ENCODE measurements around the gene F7.

Gene F7

GRCh38 chr13:113144255-113144629 is 38.7 kb downstream of the F7 start:
- TF ChIP-seq TAF1 (IDR thresholded peaks at IDR 0.05; ENCODE audit: low read depth) (no peak), NFIC (IDR thresholded peaks at IDR 0.05) (no peak), RAD21 (IDR thresholded peaks at IDR 0.05; ENCODE audit: low read depth) (no peak), CREB1 (IDR thresholded peaks at IDR 0.05; ENCODE audit: low read depth) (no peak)

GRCh38 chr13:113145496-113145895 is 39.9 kb downstream of the F7 start:
- TF ChIP-seq RAD21 (IDR thresholded peaks at IDR 0.05; ENCODE audit: low read depth) (no peak), NFIC (IDR thresholded peaks at IDR 0.05) (no peak)

GRCh38 chr13:113145911-113146598 is 40.5 kb downstream of the F7 start:
- no peak for TF ChIP-seq CREB1 (IDR thresholded peaks at IDR 0.05; ENCODE audit: low read depth)
- TF ChIP-seq CEBPB (IDR thresholded peaks at IDR 0.05): no peak
- TF ChIP-seq USF1 (IDR thresholded peaks at IDR 0.05): no peak
- TF ChIP-seq YY1 (IDR thresholded peaks at IDR 0.05; ENCODE audit: low read depth): no peak
- TF ChIP-seq ZBTB7A (IDR thresholded peaks at IDR 0.05; ENCODE audit: low read depth): no peak
- no peak for TF ChIP-seq FOXM1 (IDR thresholded peaks at IDR 0.05; ENCODE audit: borderline replicate concordance, low read depth)
- TF ChIP-seq TEAD4 (IDR thresholded peaks at IDR 0.05): no peak

- no peak for TF ChIP-seq NFIC (IDR thresholded peaks at IDR 0.05)
These were observed 41.2 kb downstream of the F7 start for GRCh38 chr13:113146750-113147149.

- TF ChIP-seq TEAD4 (IDR thresholded peaks at IDR 0.05): no peak
- no peak for TF ChIP-seq ZBTB7A (IDR thresholded peaks at IDR 0.05; ENCODE audit: low read depth)
- no peak for TF ChIP-seq TAF1 (IDR thresholded peaks at IDR 0.05; ENCODE audit: low read depth)
- no peak for TF ChIP-seq TCF12 (IDR thresholded peaks at IDR 0.05; ENCODE audit: low read depth)
- no peak for TF ChIP-seq NFIC (IDR thresholded peaks at IDR 0.05)
- no peak for TF ChIP-seq FOXM1 (IDR thresholded peaks at IDR 0.05; ENCODE audit: borderline replicate concordance, low read depth)
- TF ChIP-seq CEBPB (IDR thresholded peaks at IDR 0.05): no peak
- no peak for TF ChIP-seq USF1 (IDR thresholded peaks at IDR 0.05)
- TF ChIP-seq REST (IDR thresholded peaks at IDR 0.05; ENCODE audit: low read depth): no peak
- TF ChIP-seq EGR1 (IDR thresholded peaks at IDR 0.05): no peak
- TF ChIP-seq RAD21 (IDR thresholded peaks at IDR 0.05; ENCODE audit: low read depth): no peak
These were observed 41.6 kb downstream of the F7 start for GRCh38 chr13:113147206-113147605.

GRCh38 chr13:113148407-113148806 is 42.8 kb downstream of the F7 start:
- TF ChIP-seq MAX (IDR thresholded peaks at IDR 0.05): no peak
- TF ChIP-seq TAF1 (IDR thresholded peaks at IDR 0.05; ENCODE audit: low read depth): no peak

GRCh38 chr13:113148940-113149503 is 43.4 kb downstream of the F7 start:
- no peak for TF ChIP-seq ZBTB7A (IDR thresholded peaks at IDR 0.05; ENCODE audit: low read depth)
- TF ChIP-seq EGR1 (IDR thresholded peaks at IDR 0.05): no peak
- no peak for TF ChIP-seq EP300 (IDR thresholded peaks at IDR 0.05; ENCODE audit: borderline replicate concordance)
- no peak for TF ChIP-seq RAD21 (IDR thresholded peaks at IDR 0.05; ENCODE audit: low read depth)
- TF ChIP-seq YY1 (IDR thresholded peaks at IDR 0.05; ENCODE audit: low read depth): no peak
- no peak for TF ChIP-seq USF1 (IDR thresholded peaks at IDR 0.05)
- no peak for TF ChIP-seq NFIC (IDR thresholded peaks at IDR 0.05)
- no peak for TF ChIP-seq REST (IDR thresholded peaks at IDR 0.05; ENCODE audit: low read depth)
- TF ChIP-seq TAF1 (IDR thresholded peaks at IDR 0.05; ENCODE audit: low read depth): no peak
- TF ChIP-seq TCF12 (IDR thresholded peaks at IDR 0.05; ENCODE audit: low read depth): no peak
- no peak for TF ChIP-seq TEAD4 (IDR thresholded peaks at IDR 0.05)
- TF ChIP-seq FOXM1 (IDR thresholded peaks at IDR 0.05; ENCODE audit: borderline replicate concordance, low read depth): no peak
- no peak for TF ChIP-seq MAX (IDR thresholded peaks at IDR 0.05)

Measured in Ishikawa (cell line).